SU-DHL-6 (cell line): ENCODE results near the gene PIERCE2.
A peak's percentile ranks its signal among the peaks of the same experiment; 100 is the strongest.

Experiments used
- H2AFZ ChIP-seq: fragments of 200-600 bp; sonication (generic); 2 replicates; pipeline ENCODE4 v1.6.1; 2014; ENCODE audit warnings: low read depth, mild to moderate bottlenecking, moderate library complexity, mixed read lengths, antibody characterized with exemption, low read length; ENCODE audit not compliant: severe bottlenecking
- H3F3A ChIP-seq: fragments of 200-600 bp; shearing (Covaris generic); 2 replicates; pipeline ENCODE4 v1.6.0; 2016; ENCODE audit warnings: antibody characterized with exemption, mild to moderate bottlenecking; ENCODE audit not compliant: insufficient read depth
- H3K27ac ChIP-seq: fragments of 200-600 bp; sonication (generic); 2 replicates; pipeline ENCODE4 v1.5.1; 2016; ENCODE audit warnings: low read depth, mild to moderate bottlenecking, low read length, moderate library complexity, mixed read lengths
- H3K27me3 ChIP-seq: fragments of 200-600 bp; sonication (generic), shearing (Covaris generic); 2 replicates; pipeline ENCODE4 v1.6.0; 2014; ENCODE audit warnings: mild to moderate bottlenecking, low read length
- H3K36me3 ChIP-seq: fragments of 200-600 bp; sonication (generic); 2 replicates; pipeline ENCODE4 v1.6.1; 2014; ENCODE audit warnings: mild to moderate bottlenecking, low read length, mixed read lengths
- H3K4me2 ChIP-seq: fragments of 300-600, 200-600 bp; shearing (Covaris generic), sonication (generic); 2 replicates; pipeline ENCODE4 v1.6.0; 2014; ENCODE audit warnings: low read length, low read depth, mild to moderate bottlenecking; ENCODE audit not compliant: poor library complexity, severe bottlenecking
- H3K4me3 ChIP-seq: fragments of 200-600 bp; sonication (generic); 2 replicates; pipeline ENCODE4 v1.5.1; 2014; ENCODE audit warnings: antibody characterized with exemption, low read length, mild to moderate bottlenecking, mixed read lengths; ENCODE audit not compliant: insufficient read depth, poor library complexity, severe bottlenecking
- H3K79me2 ChIP-seq: fragments of 200-600 bp; sonication (generic); 2 replicates; pipeline ENCODE4 v1.6.1; 2014; ENCODE audit warnings: mild to moderate bottlenecking, low read length, moderate library complexity; ENCODE audit not compliant: insufficient read depth
- H3K9ac ChIP-seq: fragments of 200-600 bp; sonication (generic); 2 replicates; pipeline ENCODE4 v1.7.0; 2014; ENCODE audit warnings: mild to moderate bottlenecking, low read length
- H3K9me2 ChIP-seq: fragments of 200-600 bp; sonication (generic); replicated peaks from 2 replicates; pipeline ENCODE4 v1.6.1; 2014; ENCODE audit warnings: low read length; ENCODE audit not compliant: insufficient read depth
- H3K9me3 ChIP-seq: fragments of 200-600 bp; sonication (generic); 2 replicates; pipeline ENCODE4 v1.6.1; 2014; ENCODE audit warnings: low read length, mixed read lengths; ENCODE audit not compliant: insufficient read depth
- H4K20me1 ChIP-seq: fragments of 200-600 bp; sonication (generic); 2 replicates; pipeline ENCODE4 v1.6.1; 2014; ENCODE audit warnings: low read depth, mild to moderate bottlenecking, antibody characterized with exemption, low read length, moderate library complexity, mixed read lengths
- EZH2phosphoT487 ChIP-seq: fragments of 200-600 bp; sonication (generic), shearing (Covaris generic); conservative IDR thresholded peaks from 2 replicates; pipeline ENCODE4 v1.6.1; 2018; ENCODE audit warnings: mild to moderate bottlenecking, antibody characterized with exemption, low read length, moderate library complexity, mixed read lengths
- TF ChIP-seq, protein P1 (sequence below): fragments of 200-600 bp; sonication (generic); IDR thresholded peaks from one replicate; pipeline ENCODE4 v1.5.1; 2017; ENCODE audit warnings: antibody characterized with exemption, mild to moderate bottlenecking, low read length, moderate library complexity; ENCODE audit not compliant: insufficient read depth, poor library complexity, severe bottlenecking

Gene PIERCE2

DNA sequence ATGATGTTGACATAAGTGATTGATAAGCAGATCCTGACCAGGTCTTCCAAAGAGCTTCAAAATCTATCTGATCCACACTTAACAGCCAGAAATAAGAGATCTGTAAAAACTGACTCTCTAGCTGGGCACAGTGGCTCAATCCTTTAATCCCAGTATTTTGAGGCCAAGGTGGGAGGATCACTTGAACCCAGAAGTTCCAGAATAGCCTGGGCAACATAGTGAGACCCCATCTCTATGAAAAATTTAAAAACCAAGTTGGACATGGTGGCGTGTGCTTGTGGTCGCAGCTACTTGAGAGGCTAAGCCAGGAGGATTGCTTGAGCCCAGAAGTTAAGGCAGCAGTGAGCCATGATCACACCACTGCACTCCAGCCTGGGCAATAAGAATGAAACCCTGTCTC lies 45.7 kb upstream of the PIERCE2 start:
- no peaks in the 10 kb centered on the region for H3F3A ChIP-seq
- H3K9me2 ChIP-seq, result no peaks in the 10 kb centered on the region
- H3K4me2 ChIP-seq, result no peak overlapping the region
- H3K9me3 ChIP-seq, result no peaks in the 10 kb centered on the region
- H3K4me3 ChIP-seq, result no peak overlapping the region
- no peaks in the 10 kb centered on the region for H3K27me3 ChIP-seq
- H3K79me2 ChIP-seq, result no peaks in the 10 kb centered on the region
- no peak overlapping the region for H3K27ac ChIP-seq
- no peak overlapping the region for H3K9ac ChIP-seq
- TF ChIP-seq, protein P1, sequence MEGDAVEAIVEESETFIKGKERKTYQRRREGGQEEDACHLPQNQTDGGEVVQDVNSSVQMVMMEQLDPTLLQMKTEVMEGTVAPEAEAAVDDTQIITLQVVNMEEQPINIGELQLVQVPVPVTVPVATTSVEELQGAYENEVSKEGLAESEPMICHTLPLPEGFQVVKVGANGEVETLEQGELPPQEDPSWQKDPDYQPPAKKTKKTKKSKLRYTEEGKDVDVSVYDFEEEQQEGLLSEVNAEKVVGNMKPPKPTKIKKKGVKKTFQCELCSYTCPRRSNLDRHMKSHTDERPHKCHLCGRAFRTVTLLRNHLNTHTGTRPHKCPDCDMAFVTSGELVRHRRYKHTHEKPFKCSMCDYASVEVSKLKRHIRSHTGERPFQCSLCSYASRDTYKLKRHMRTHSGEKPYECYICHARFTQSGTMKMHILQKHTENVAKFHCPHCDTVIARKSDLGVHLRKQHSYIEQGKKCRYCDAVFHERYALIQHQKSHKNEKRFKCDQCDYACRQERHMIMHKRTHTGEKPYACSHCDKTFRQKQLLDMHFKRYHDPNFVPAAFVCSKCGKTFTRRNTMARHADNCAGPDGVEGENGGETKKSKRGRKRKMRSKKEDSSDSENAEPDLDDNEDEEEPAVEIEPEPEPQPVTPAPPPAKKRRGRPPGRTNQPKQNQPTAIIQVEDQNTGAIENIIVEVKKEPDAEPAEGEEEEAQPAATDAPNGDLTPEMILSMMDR, result no peak
- no peak for TF ChIP-seq EZH2phosphoT487
- no peaks in the 10 kb centered on the region for H4K20me1 ChIP-seq
- no peaks in the 10 kb centered on the region for H3K36me3 ChIP-seq
- H2AFZ ChIP-seq, result no peak overlapping the region

DNA sequence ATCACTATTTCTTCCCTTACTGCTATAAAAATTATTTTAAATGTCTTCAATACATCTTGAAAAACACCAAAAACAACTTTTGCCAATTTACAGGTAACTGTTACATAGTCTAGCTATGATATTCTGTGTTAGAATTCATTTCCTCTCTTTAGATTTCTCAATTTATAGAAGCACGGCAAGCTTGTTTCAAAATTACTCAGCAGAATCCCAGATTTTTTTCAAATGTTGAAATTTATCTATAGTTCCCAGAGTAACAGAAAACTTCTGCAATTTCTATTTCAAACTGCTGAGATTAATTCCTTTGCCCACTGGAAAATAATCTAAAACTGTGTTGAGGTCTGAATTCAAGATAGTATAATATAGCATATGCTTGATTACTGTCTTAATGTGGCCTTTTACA lies 41.3 kb upstream of the PIERCE2 start:
- H3K9me2 ChIP-seq, result no peaks in the 10 kb centered on the region
- H3K27ac ChIP-seq, result no peak overlapping the region
- no peak overlapping the region for H2AFZ ChIP-seq
- no peak overlapping the region for H3K4me3 ChIP-seq
- H3K9me3 ChIP-seq, result no peaks in the 10 kb centered on the region
- no peaks in the 10 kb centered on the region for H3F3A ChIP-seq
- H3K36me3 ChIP-seq, result no peaks in the 10 kb centered on the region
- TF ChIP-seq, protein P1, result no peak
- TF ChIP-seq EZH2phosphoT487, result no peak
- H3K79me2 ChIP-seq, result no peaks in the 10 kb centered on the region
- no peaks in the 10 kb centered on the region for H3K27me3 ChIP-seq
- H4K20me1 ChIP-seq, result no peaks in the 10 kb centered on the region
- no peak overlapping the region for H3K4me2 ChIP-seq
- H3K9ac ChIP-seq, result no peak overlapping the region

DNA sequence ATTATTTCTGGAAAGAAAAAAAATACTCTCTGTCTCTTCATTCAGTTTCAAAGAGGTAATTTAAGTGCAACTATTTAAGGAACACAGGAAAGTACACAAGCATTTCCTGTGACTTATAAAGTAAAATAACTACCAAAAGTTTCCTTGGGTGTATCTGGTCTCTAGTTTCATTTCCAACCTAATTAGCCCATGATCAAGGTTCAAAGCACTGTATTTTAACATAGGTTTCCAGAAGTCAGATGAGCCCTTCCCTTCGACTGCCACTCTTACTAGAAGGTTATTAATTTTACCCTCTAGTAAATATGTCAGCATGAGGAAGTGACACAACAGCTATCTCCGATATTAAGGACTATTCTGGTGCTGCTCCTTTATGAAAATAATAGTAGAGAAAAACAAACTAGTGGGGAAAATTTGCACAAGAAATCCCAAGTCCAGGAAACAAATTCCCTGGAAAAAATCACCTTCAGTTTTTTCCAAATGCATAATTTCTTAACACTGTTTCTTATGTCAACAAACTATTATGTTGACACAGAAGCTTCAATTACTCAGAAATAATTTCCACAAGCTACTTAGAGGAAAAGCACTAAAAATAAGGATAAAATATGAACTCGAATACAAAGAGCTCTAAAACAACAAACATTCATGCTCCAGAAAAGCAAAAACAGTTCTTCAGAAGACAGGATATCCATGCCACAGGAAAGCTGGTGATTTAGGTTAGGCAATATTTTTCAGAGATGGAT lies 35.4 kb upstream of the PIERCE2 start:
- Histone ChIP-seq H3K27me3 (no peaks in the 10 kb centered on the region), H4K20me1 (no peaks in the 10 kb centered on the region), H2AFZ (no peak overlapping the region), H3K9ac (no peak overlapping the region), H3K36me3 (0 out of 2 replicates have a peak, but pooled peaks cover 2% of the 10 kb centered on the region), H3K4me3 (no peak overlapping the region), H3K79me2 (no peaks in the 10 kb centered on the region), H3K27ac (no peak overlapping the region), H3K4me2 (peak overlapping the region; percentile 22), H3K9me2 (no peaks in the 10 kb centered on the region), H3F3A (no peaks in the 10 kb centered on the region), H3K9me3 (no peaks in the 10 kb centered on the region)
- TF ChIP-seq, protein P1, result no peak
- TF ChIP-seq EZH2phosphoT487, result no peak
